ENCODE measurements around the gene SLC35A5.

SLC35A5 gene

GRCh38 chr3:112627419-112627818, 65.6 kb downstream of the SLC35A5 start:
- no peak for DNase-seq

- no peak for DNase-seq
These were observed 66.1 kb downstream of the SLC35A5 start for GRCh38 chr3:112627919-112628466.

- peak in 1 of 2 donors; percentile 23 for DNase-seq
These were observed 67.6 kb downstream of the SLC35A5 start for GRCh38 chr3:112629425-112629824.

- DNase-seq: no peak
These were observed 69.4 kb downstream of the SLC35A5 start for GRCh38 chr3:112631257-112631656.

GRCh38 chr3:112632596-112632995, 70.8 kb downstream of the SLC35A5 start:
- no peak for DNase-seq

GRCh38 chr3:112633191-112633590, 71.3 kb downstream of the SLC35A5 start:
- no peak for DNase-seq

GRCh38 chr3:112633757-112634156, 71.9 kb downstream of the SLC35A5 start:
- no peak for DNase-seq

- DNase-seq: no peak
These were observed 73.1 kb downstream of the SLC35A5 start for GRCh38 chr3:112634786-112635541.

Data from bone marrow (tissue), 2 donors.